Panc1 (cell line): Measurements from ENCODE around the gene REPIN1. TPM values are rescaled to one million over a fixed set of nuclear protein-coding genes. Genes with fewer than 3 reads are reported as not detected.

Experiments
- ATAC-seq: fragments of 200-7000 bp; cut with Tn5 transposase; 2 replicates; pipeline ENCODE4 v1.9.1; 2020; ENCODE audit warnings: mild to moderate bottlenecking, moderate library complexity
- BruUV-seq: library from RNA; stranded (reverse); fragments of 400-500 nt; replicated peaks from 2 replicates; lab custom pipeline; 2021; lab: Mats Ljungman, UMichigan
- CTCF ChIA-PET: fragments of 300-600 bp; sonication (Branson Sonifier 250); formaldehyde crosslinking; loops from one replicate; lab custom pipeline; 2022; ENCODE audit warnings: antibody characterized with exemption; lab: Charles Lee
- POLR2A ChIA-PET: fragments of 300-600 bp; sonication (Branson Sonifier 250); formaldehyde crosslinking; loops from one replicate; lab custom pipeline; 2022; ENCODE audit warnings: antibody characterized with exemption; lab: Charles Lee
- DNase-seq: peaks from one replicate; pipeline ENCODE4 v3.0.0-alpha.2; 2010; ENCODE audit warnings: low read depth, low spot score
- H3K27ac ChIP-seq: 2 replicates; pipeline ENCODE4 v1.5.1; 2011; ENCODE audit warnings: mild to moderate bottlenecking, low read length, inconsistent platforms
- H3K27me3 ChIP-seq: fragments of 200-500 bp; sonication (Bioruptor generic); 2 replicates; pipeline ENCODE4 v1.6.0; 2014; ENCODE audit warnings: low read length, inconsistent platforms; ENCODE audit not compliant: control insufficient read depth, insufficient read depth
- H3K36me3 ChIP-seq: fragments of 200-500 bp; sonication (Bioruptor generic); 2 replicates; pipeline ENCODE4 v1.5.1; 2014; ENCODE audit warnings: inconsistent platforms, mild to moderate bottlenecking, low read length, moderate library complexity; ENCODE audit not compliant: control insufficient read depth, insufficient read depth
- H3K4me1 ChIP-seq: 2 replicates; pipeline ENCODE4 v1.5.1; 2011; ENCODE audit warnings: inconsistent platforms, mild to moderate bottlenecking, low read length, moderate library complexity; ENCODE audit not compliant: control insufficient read depth, insufficient read depth
- H3K4me3 ChIP-seq, 2 experiments: 2 replicates each; pipeline ENCODE4 v1.5.1; 2011 to 2012; ENCODE audit warnings: low read depth in 2 of 2, low read length in 2 of 2, mild to moderate bottlenecking in 2 of 2, inconsistent platforms in 1 of 2, moderate library complexity in 1 of 2
- H3K9me3 ChIP-seq: fragments of 200-500 bp; sonication (Bioruptor generic); 2 replicates; pipeline ENCODE4 v1.5.1; 2014; ENCODE audit warnings: low read depth, mild to moderate bottlenecking, inconsistent platforms, low read length, moderate library complexity; ENCODE audit not compliant: control insufficient read depth, insufficient read depth
- POLR2AphosphoS5 ChIP-seq: IDR thresholded peaks from 2 replicates; pipeline ENCODE4 v1.6.1; 2012; ENCODE audit warnings: mild to moderate bottlenecking, low read depth, low read length, moderate library complexity
- SIN3A ChIP-seq: IDR thresholded peaks from 2 replicates; pipeline ENCODE4 v1.6.1; 2012; ENCODE audit warnings: low read depth, mild to moderate bottlenecking, low read length, moderate library complexity, borderline replicate concordance; ENCODE audit not compliant: insufficient read depth
- TCF7L2 ChIP-seq: IDR thresholded peaks from 2 replicates; pipeline ENCODE4 v1.6.1; 2011; ENCODE audit warnings: mild to moderate bottlenecking, low read depth, low read length, inconsistent platforms
- in situ Hi-C: cut with HindIII; loops from 2 replicates; pipeline ENCODE4 v1.10.0; 2016; ENCODE audit warnings: low sequenced_read_pairs, low pct_unique_long_range_greater_than_20kb
- intact Hi-C: fragments of 100-400 bp; cut with micrococcal nuclease; formaldehyde crosslinking; loops from one replicate; pipeline ENCODE4 v1.10.0; 2022; ENCODE audit not compliant: unreplicated experiment
- total RNA-seq: library from RNA; stranded (reverse); gene quantifications from one replicate; pipeline ENCODE4 v1.2.1, GENCODE V29; 2021; ENCODE audit not compliant: unreplicated experiment
- TF ChIP-seq, protein P1 (sequence below): fragments of 450-650 bp; IDR thresholded peaks from 2 replicates; pipeline ENCODE4 v1.5.1; 2017; ENCODE audit warnings: mild to moderate bottlenecking
- TF ChIP-seq, protein P2 (sequence below), 2 experiments: IDR thresholded peaks; 2 replicates each; pipeline ENCODE4 v1.6.1; 2011 to 2012; ENCODE audit warnings: low read depth in 2 of 2, control low read depth in 1 of 2, low read length in 1 of 2, mild to moderate bottlenecking in 1 of 2, moderate library complexity in 1 of 2; ENCODE audit not compliant: insufficient read depth in 1 of 2

The REPIN1 gene
- total RNA-seq, 1 experiment from 2014 or later, result 209 TPM

GRCh38 chr7:150334108-150334507, 34.5 kb upstream of the REPIN1 start:
- in situ Hi-C loops, result no loop called here
- H3K9me3 ChIP-seq, result no peaks in the 10 kb centered on the region
- H3K27ac ChIP-seq, result no peak overlapping the region
- H3K27me3 ChIP-seq, result no peaks in the 10 kb centered on the region
- ChIA-PET POLR2A (no interaction called here), CTCF (no interaction called here)
- TF ChIP-seq, protein P1, sequence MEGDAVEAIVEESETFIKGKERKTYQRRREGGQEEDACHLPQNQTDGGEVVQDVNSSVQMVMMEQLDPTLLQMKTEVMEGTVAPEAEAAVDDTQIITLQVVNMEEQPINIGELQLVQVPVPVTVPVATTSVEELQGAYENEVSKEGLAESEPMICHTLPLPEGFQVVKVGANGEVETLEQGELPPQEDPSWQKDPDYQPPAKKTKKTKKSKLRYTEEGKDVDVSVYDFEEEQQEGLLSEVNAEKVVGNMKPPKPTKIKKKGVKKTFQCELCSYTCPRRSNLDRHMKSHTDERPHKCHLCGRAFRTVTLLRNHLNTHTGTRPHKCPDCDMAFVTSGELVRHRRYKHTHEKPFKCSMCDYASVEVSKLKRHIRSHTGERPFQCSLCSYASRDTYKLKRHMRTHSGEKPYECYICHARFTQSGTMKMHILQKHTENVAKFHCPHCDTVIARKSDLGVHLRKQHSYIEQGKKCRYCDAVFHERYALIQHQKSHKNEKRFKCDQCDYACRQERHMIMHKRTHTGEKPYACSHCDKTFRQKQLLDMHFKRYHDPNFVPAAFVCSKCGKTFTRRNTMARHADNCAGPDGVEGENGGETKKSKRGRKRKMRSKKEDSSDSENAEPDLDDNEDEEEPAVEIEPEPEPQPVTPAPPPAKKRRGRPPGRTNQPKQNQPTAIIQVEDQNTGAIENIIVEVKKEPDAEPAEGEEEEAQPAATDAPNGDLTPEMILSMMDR, result no peak
- TF ChIP-seq SIN3A (no peak), POLR2AphosphoS5 (no peak), TCF7L2 (no peak)
- TF ChIP-seq, protein P2, sequence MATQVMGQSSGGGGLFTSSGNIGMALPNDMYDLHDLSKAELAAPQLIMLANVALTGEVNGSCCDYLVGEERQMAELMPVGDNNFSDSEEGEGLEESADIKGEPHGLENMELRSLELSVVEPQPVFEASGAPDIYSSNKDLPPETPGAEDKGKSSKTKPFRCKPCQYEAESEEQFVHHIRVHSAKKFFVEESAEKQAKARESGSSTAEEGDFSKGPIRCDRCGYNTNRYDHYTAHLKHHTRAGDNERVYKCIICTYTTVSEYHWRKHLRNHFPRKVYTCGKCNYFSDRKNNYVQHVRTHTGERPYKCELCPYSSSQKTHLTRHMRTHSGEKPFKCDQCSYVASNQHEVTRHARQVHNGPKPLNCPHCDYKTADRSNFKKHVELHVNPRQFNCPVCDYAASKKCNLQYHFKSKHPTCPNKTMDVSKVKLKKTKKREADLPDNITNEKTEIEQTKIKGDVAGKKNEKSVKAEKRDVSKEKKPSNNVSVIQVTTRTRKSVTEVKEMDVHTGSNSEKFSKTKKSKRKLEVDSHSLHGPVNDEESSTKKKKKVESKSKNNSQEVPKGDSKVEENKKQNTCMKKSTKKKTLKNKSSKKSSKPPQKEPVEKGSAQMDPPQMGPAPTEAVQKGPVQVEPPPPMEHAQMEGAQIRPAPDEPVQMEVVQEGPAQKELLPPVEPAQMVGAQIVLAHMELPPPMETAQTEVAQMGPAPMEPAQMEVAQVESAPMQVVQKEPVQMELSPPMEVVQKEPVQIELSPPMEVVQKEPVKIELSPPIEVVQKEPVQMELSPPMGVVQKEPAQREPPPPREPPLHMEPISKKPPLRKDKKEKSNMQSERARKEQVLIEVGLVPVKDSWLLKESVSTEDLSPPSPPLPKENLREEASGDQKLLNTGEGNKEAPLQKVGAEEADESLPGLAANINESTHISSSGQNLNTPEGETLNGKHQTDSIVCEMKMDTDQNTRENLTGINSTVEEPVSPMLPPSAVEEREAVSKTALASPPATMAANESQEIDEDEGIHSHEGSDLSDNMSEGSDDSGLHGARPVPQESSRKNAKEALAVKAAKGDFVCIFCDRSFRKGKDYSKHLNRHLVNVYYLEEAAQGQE (IDR thresholded peaks at IDR 0.05; ENCODE audit: insufficient read depth in 1 of 2, low read depth in 2 of 2, low read length in 1 of 2), result no peak
- no TSS peak for BruUV-seq
- no peaks in the 10 kb centered on the region for H3K4me1 ChIP-seq
- no peaks in the 10 kb centered on the region for H3K36me3 ChIP-seq
- DNase-seq (no peak), ATAC-seq (no peak)
- H3K4me3 ChIP-seq, result no peak overlapping the region
- intact Hi-C loops, result no loop called here

- DNase-seq, result no peak
- H3K36me3 ChIP-seq, result no peaks in the 10 kb centered on the region
- H3K27me3 ChIP-seq, result no peaks in the 10 kb centered on the region
- ATAC-seq, result no peak
- no peaks in the 10 kb centered on the region for H3K9me3 ChIP-seq
- POLR2A ChIA-PET, result no interaction called here
- peaks cover 3% of the 10 kb centered on the region; the same call in 1 of the 2 replicates for H3K4me1 ChIP-seq
- intact Hi-C loops (no loop called here), in situ Hi-C loops (no loop called here)
- no peak overlapping the region for H3K4me3 ChIP-seq
- no peak overlapping the region for H3K27ac ChIP-seq
- TF ChIP-seq, protein P1, result no peak
- TF ChIP-seq POLR2AphosphoS5 (no peak), TCF7L2 (no peak), SIN3A (no peak)
- TF ChIP-seq, protein P2 (IDR thresholded peaks at IDR 0.05; ENCODE audit: insufficient read depth in 1 of 2, low read depth in 2 of 2, low read length in 1 of 2), result no peak
- no TSS peak for BruUV-seq
- CTCF ChIA-PET, result no interaction called here
Observed at GRCh38 chr7:150335108-150335773, 33.4 kb upstream of the REPIN1 start.
